Loucy (cell line): Measurements from ENCODE around the gene EIF2S2.

Experiments used
- H2AFZ ChIP-seq: fragments of 200-600 bp; sonication (generic); 2 replicates; pipeline ENCODE4 v1.6.0; 2016; ENCODE audit warnings: antibody characterized with exemption, mild to moderate bottlenecking, low read length, moderate library complexity
- H3F3A ChIP-seq: fragments of 200-600 bp; 2 replicates; pipeline ENCODE4 v1.6.0; 2016; ENCODE audit warnings: antibody characterized with exemption, low read depth, mild to moderate bottlenecking
- H3K27me3 ChIP-seq: fragments of 200-600 bp; sonication (generic); 2 replicates; pipeline ENCODE4 v1.6.1; 2014; ENCODE audit warnings: low read length, mild to moderate bottlenecking; ENCODE audit not compliant: insufficient read depth, poor library complexity, severe bottlenecking
- H3K36me3 ChIP-seq: fragments of 200-600 bp; sonication (generic); 2 replicates; pipeline ENCODE4 v1.6.1; 2016; ENCODE audit warnings: low read length; ENCODE audit not compliant: insufficient read depth
- H3K4me1 ChIP-seq: fragments of 200-600 bp; sonication (generic); 2 replicates; pipeline ENCODE4 v1.5.1; 2014; ENCODE audit warnings: low read length, mild to moderate bottlenecking; ENCODE audit not compliant: insufficient read depth, poor library complexity, severe bottlenecking
- H3K4me2 ChIP-seq: fragments of 200-600 bp; sonication (generic); 2 replicates; pipeline ENCODE4 v1.6.0; 2014; ENCODE audit warnings: antibody characterized with exemption, low read length, low read depth, mild to moderate bottlenecking; ENCODE audit not compliant: poor library complexity, severe bottlenecking
- H3K4me3 ChIP-seq: fragments of 200-600 bp; sonication (generic); 2 replicates; pipeline ENCODE4 v1.5.1; 2014; ENCODE audit warnings: low read length, mild to moderate bottlenecking, mixed read lengths; ENCODE audit not compliant: poor library complexity, severe bottlenecking
- H3K79me2 ChIP-seq: fragments of 200-600 bp; sonication (generic); 2 replicates; pipeline ENCODE4 v1.6.1; 2014; ENCODE audit warnings: low read length; ENCODE audit not compliant: insufficient read depth
- H3K9ac ChIP-seq: fragments of 200-600 bp; sonication (generic); 2 replicates; pipeline ENCODE4 v1.6.0; 2014; ENCODE audit warnings: mild to moderate bottlenecking, low read depth, low read length, moderate library complexity; ENCODE audit not compliant: poor library complexity, severe bottlenecking
- H3K9me2 ChIP-seq: fragments of 200-600 bp; sonication (generic); replicated peaks from 2 replicates; pipeline ENCODE4 v1.6.1; 2016; ENCODE audit warnings: low read depth, low read length, mixed read lengths
- H3K9me3 ChIP-seq: fragments of 200-600 bp; sonication (generic); 2 replicates; pipeline ENCODE4 v1.6.1; 2014; ENCODE audit warnings: mild to moderate bottlenecking, antibody characterized with exemption, low read length, low read depth; ENCODE audit not compliant: insufficient read depth
- H4K20me1 ChIP-seq: fragments of 200-600 bp; sonication (generic); 2 replicates; pipeline ENCODE4 v1.6.0; 2014; ENCODE audit warnings: antibody characterized with exemption, low read length, mild to moderate bottlenecking; ENCODE audit not compliant: insufficient read depth, poor library complexity, severe bottlenecking
- CTCF ChIP-seq: fragments of 200-600 bp; sonication (generic); conservative IDR thresholded peaks from 2 replicates; pipeline ENCODE4 v1.5.1; 2014; ENCODE audit warnings: mild to moderate bottlenecking, antibody characterized with exemption, low read length
- EZH2phosphoT487 ChIP-seq: fragments of 200-600 bp; IDR thresholded peaks from 2 replicates; pipeline ENCODE4 v1.6.1; 2018; ENCODE audit warnings: antibody characterized with exemption, mild to moderate bottlenecking, moderate library complexity, borderline replicate concordance

The EIF2S2 gene

GRCh38 chr20:34090645-34091044 lies 21.4 kb downstream of the EIF2S2 start:
- H3K9me2 ChIP-seq = no peaks in the 10 kb centered on the region

GRCh38 chr20:34089655-34090345 lies 22.2 kb downstream of the EIF2S2 start:
- Histone ChIP-seq H3K4me1 (no peaks in the 10 kb centered on the region), H3K4me3 (no peak overlapping the region), H4K20me1 (peaks cover 38% of the 10 kb centered on the region), H3K9ac (no peak overlapping the region), H3K9me2 (no peaks in the 10 kb centered on the region), H3K4me2 (no peak overlapping the region), H3K79me2 (peaks cover 16% of the 10 kb centered on the region; the same call in 1 of the 2 replicates), H3F3A (no peaks in the 10 kb centered on the region), H3K27me3 (no peaks in the 10 kb centered on the region), H3K9me3 (no peaks in the 10 kb centered on the region), H3K36me3 (peaks cover 91% of the 10 kb centered on the region), H2AFZ (no peak overlapping the region)
- TF ChIP-seq CTCF (no peak), EZH2phosphoT487 (no peak)

More at GRCh38 chr20:34090645-34091044, 21.4 kb downstream of the EIF2S2 start:
- Histone ChIP-seq H3K79me2 (peaks cover 11% of the 10 kb centered on the region; the same call in 1 of the 2 replicates), H3K27me3 (no peaks in the 10 kb centered on the region), H3K4me2 (no peak overlapping the region), H3K4me3 (no peak overlapping the region), H3K9me3 (no peaks in the 10 kb centered on the region), H2AFZ (no peak overlapping the region), H3K9ac (no peak overlapping the region), H3F3A (no peaks in the 10 kb centered on the region), H3K36me3 (peaks cover 93% of the 10 kb centered on the region), H4K20me1 (peaks cover 40% of the 10 kb centered on the region), H3K4me1 (no peaks in the 10 kb centered on the region)
- TF ChIP-seq CTCF = no peak
- no peak for TF ChIP-seq EZH2phosphoT487

- TF ChIP-seq EZH2phosphoT487 = no peak
- no peak overlapping the region for H3K4me2 ChIP-seq
- H3K9me2 ChIP-seq = no peaks in the 10 kb centered on the region
- no peak overlapping the region for H2AFZ ChIP-seq
- no peaks in the 10 kb centered on the region for H3K4me1 ChIP-seq
- H3F3A ChIP-seq = no peaks in the 10 kb centered on the region
- no peak overlapping the region for H3K4me3 ChIP-seq
- H3K9me3 ChIP-seq = no peaks in the 10 kb centered on the region
- H3K9ac ChIP-seq = no peak overlapping the region
- peaks cover 88% of the 10 kb centered on the region for H3K36me3 ChIP-seq
- peaks cover 16% of the 10 kb centered on the region; the same call in 1 of the 2 replicates for H3K79me2 ChIP-seq
- H4K20me1 ChIP-seq = peaks cover 36% of the 10 kb centered on the region
- H3K27me3 ChIP-seq = no peaks in the 10 kb centered on the region
Measured at GRCh38 chr20:34089175-34089479, 22.9 kb downstream of the EIF2S2 start.
